ENCODE data around the gene LEF1.

- TF ChIP-seq, protein P1, sequence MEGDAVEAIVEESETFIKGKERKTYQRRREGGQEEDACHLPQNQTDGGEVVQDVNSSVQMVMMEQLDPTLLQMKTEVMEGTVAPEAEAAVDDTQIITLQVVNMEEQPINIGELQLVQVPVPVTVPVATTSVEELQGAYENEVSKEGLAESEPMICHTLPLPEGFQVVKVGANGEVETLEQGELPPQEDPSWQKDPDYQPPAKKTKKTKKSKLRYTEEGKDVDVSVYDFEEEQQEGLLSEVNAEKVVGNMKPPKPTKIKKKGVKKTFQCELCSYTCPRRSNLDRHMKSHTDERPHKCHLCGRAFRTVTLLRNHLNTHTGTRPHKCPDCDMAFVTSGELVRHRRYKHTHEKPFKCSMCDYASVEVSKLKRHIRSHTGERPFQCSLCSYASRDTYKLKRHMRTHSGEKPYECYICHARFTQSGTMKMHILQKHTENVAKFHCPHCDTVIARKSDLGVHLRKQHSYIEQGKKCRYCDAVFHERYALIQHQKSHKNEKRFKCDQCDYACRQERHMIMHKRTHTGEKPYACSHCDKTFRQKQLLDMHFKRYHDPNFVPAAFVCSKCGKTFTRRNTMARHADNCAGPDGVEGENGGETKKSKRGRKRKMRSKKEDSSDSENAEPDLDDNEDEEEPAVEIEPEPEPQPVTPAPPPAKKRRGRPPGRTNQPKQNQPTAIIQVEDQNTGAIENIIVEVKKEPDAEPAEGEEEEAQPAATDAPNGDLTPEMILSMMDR (IDR thresholded peaks at IDR 0.05), result no peak
- TF ChIP-seq ZFX (IDR thresholded peaks at IDR 0.05; ENCODE audit: borderline replicate concordance), result no peak
Observed at GRCh38 chr4:108129196-108129595, 39.5 kb downstream of the LEF1 start.

Measured in 22Rv1 (cell line).